ENCODE measurements around the gene JAKMIP2.

JAKMIP2 gene

GRCh38 chr5:147759441-147759840 is 23.1 kb downstream of the JAKMIP2 start (continued):
- TF ChIP-seq HOXD13 (CRISPR knock-in tag; IDR thresholded peaks at IDR 0.05; ENCODE audit: borderline replicate concordance) (no peak), FEZF1 (tag by site-specific recombination; IDR thresholded peaks at IDR 0.05) (no peak), ZBTB21 (tag by site-specific recombination; IDR thresholded peaks at IDR 0.05) (no peak)

GRCh38 chr5:147756566-147756965 is 26.0 kb downstream of the JAKMIP2 start:
- no peak overlapping the region for H3K27ac ChIP-seq (ENCODE audit: extremely low read depth, low read depth, low read length)
- POLR2A ChIA-PET, result no interaction called here
- H3K4me1 ChIP-seq (ENCODE audit: control insufficient read depth, insufficient read depth, low read length), result peaks cover 26% of the 10 kb centered on the region
- no peak overlapping the region for H3K4me3 ChIP-seq (ENCODE audit: low read depth, low read length)
- H3K36me3 ChIP-seq (ENCODE audit: control insufficient read depth in 2 of 2, insufficient read depth in 1 of 2, low read length in 2 of 2), result no peaks in the 10 kb centered on the region
- CTCF ChIA-PET, result no interaction called here
- no peak for TF ChIP-seq ZNF157 (tag by site-specific recombination; IDR thresholded peaks at IDR 0.05)
- peak; percentile 57; the same call in 1 of the 2 replicates for TF ChIP-seq ZNF664 (tag by site-specific recombination; IDR thresholded peaks at IDR 0.05)
- H3K9me3 ChIP-seq (ENCODE audit: control insufficient read depth, insufficient read depth, low read depth, low read length), result no peaks in the 10 kb centered on the region

- TF ChIP-seq ZNF610 (tag by site-specific recombination; IDR thresholded peaks at IDR 0.05; ENCODE audit: borderline replicate concordance) (peak; percentile 92; the same call in 1 of the 2 replicates), ZNF629 (tag by site-specific recombination; IDR thresholded peaks at IDR 0.05) (no peak), PRDM1 (tag by site-specific recombination; IDR thresholded peaks at IDR 0.05) (peak; percentile 27; the same call in 1 of the 2 replicates), PRDM6 (tag by site-specific recombination; IDR thresholded peaks at IDR 0.05) (peak; percentile 31; the same call in 1 of the 2 replicates), ZBTB17 (tag by site-specific recombination; IDR thresholded peaks at IDR 0.05) (0 out of 2 replicates have a peak, but pooled peaks have one; percentile 18), ZNF777 (tag by site-specific recombination; IDR thresholded peaks at IDR 0.05; ENCODE audit: borderline replicate concordance) (no peak), ZBTB44 (tag by site-specific recombination; IDR thresholded peaks at IDR 0.05) (0 out of 2 replicates have a peak, but pooled peaks have one; percentile 35), SCRT2 (tag by site-specific recombination; IDR thresholded peaks at IDR 0.05) (peak; percentile 60), ZBTB20 (tag by site-specific recombination; IDR thresholded peaks at IDR 0.05) (0 out of 2 replicates have a peak, but pooled peaks have one; percentile 4), EGR2 (tag by site-specific recombination; IDR thresholded peaks at IDR 0.05; ENCODE audit: low read depth) (no peak)
- Histone ChIP-seq H3K27ac (ENCODE audit: extremely low read depth, low read depth, low read length) (no peak overlapping the region; the same call in 1 of the 2 replicates), H3K9me3 (ENCODE audit: control insufficient read depth, insufficient read depth, low read depth, low read length) (no peaks in the 10 kb centered on the region), H3K4me1 (ENCODE audit: control insufficient read depth, insufficient read depth, low read length) (peaks cover 34% of the 10 kb centered on the region), H3K4me3 (ENCODE audit: low read depth, low read length) (no peak overlapping the region), H3K36me3 (ENCODE audit: control insufficient read depth in 2 of 2, insufficient read depth in 1 of 2, low read length in 2 of 2) (no peaks in the 10 kb centered on the region; a peak in 1 of 3 replicates)
- ChIA-PET POLR2A (no interaction called here), CTCF (interaction anchor here (0.5 kb wide), 1 partner anchor 449 kb away, joined by 3 read pairs; no protein-coding TSS in a partner anchor)
Measured at GRCh38 chr5:147754372-147755122, 28.0 kb downstream of the JAKMIP2 start.

- Histone ChIP-seq H3K4me3 (ENCODE audit: low read depth, low read length) (no peak overlapping the region), H3K36me3 (ENCODE audit: control insufficient read depth in 2 of 2, insufficient read depth in 1 of 2, low read length in 2 of 2) (no peaks in the 10 kb centered on the region; a peak in 1 of 3 replicates), H3K27ac (ENCODE audit: extremely low read depth, low read depth, low read length) (no peak overlapping the region), H3K4me1 (ENCODE audit: control insufficient read depth, insufficient read depth, low read length) (peaks cover 36% of the 10 kb centered on the region), H3K9me3 (ENCODE audit: control insufficient read depth, insufficient read depth, low read depth, low read length) (no peaks in the 10 kb centered on the region)
- POLR2A ChIA-PET, result no interaction called here
- CTCF ChIA-PET, result interaction anchor here (0.6 kb wide), 1 partner anchor 181 kb away, joined by 3 read pairs; no protein-coding TSS in a partner anchor
- TF ChIP-seq ZEB2 (tag by site-specific recombination; IDR thresholded peaks at IDR 0.05) (peak; percentile 29; the same call in 1 of the 2 replicates), ZNF548 (tag by site-specific recombination; IDR thresholded peaks at IDR 0.05) (no peak), ZNF518A (tag by site-specific recombination; conservative IDR thresholded peaks at IDR 0.05; ENCODE audit: low read depth) (peak; percentile 38; the same call in 1 of the 2 replicates), ZNF660 (tag by site-specific recombination; IDR thresholded peaks at IDR 0.05) (0 out of 2 replicates have a peak, but pooled peaks have one; percentile 57), ZNF24 (tag by site-specific recombination; IDR thresholded peaks at IDR 0.05) (peak; percentile 29; the same call in 1 of the 2 replicates), SP7 (tag by site-specific recombination; IDR thresholded peaks at IDR 0.05) (0 out of 2 replicates have a peak, but pooled peaks have one; percentile 23)
Measured at GRCh38 chr5:147753765-147754164, 28.8 kb downstream of the JAKMIP2 start.
